Stimulated activated naive CD4-positive, alpha-beta T cell treated with Interleukin-2 at 50 U/mL for 16 hours (primary cell): ENCODE measurements around the gene SCTR.

Experiments used
- DNase-seq: peaks from one replicate; lab custom pipeline; 2025; lab: John Stamatoyannopoulos, UW

Gene SCTR

GRCh38 chr2:119487434-119488244 lies 36.6 kb downstream of the SCTR start:
- DNase-seq, result no peak

GRCh38 chr2:119486886-119487285 lies 37.4 kb downstream of the SCTR start:
- DNase-seq, result no peak

GRCh38 chr2:119486196-119486827 lies 38.0 kb downstream of the SCTR start:
- DNase-seq, result no peak

GRCh38 chr2:119485336-119486110 lies 38.8 kb downstream of the SCTR start:
- no peak for DNase-seq

- DNase-seq, result no peak
These were observed 39.4 kb downstream of the SCTR start for GRCh38 chr2:119484834-119485233.

- no peak for DNase-seq
These were observed 40.2 kb downstream of the SCTR start for GRCh38 chr2:119483896-119484718.

- DNase-seq, result no peak
These were observed 40.9 kb downstream of the SCTR start for GRCh38 chr2:119483395-119483753.

GRCh38 chr2:119482481-119483394 lies 41.5 kb downstream of the SCTR start:
- no peak for DNase-seq

- DNase-seq, result no peak
These were observed 42.5 kb downstream of the SCTR start for GRCh38 chr2:119481501-119482455.

- no peak for DNase-seq
These were observed 43.6 kb downstream of the SCTR start for GRCh38 chr2:119480718-119481142.

- no peak for DNase-seq
These were observed 44.1 kb downstream of the SCTR start for GRCh38 chr2:119480184-119480583.

- DNase-seq, result no peak
These were observed 45.3 kb downstream of the SCTR start for GRCh38 chr2:119478978-119479295.

GRCh38 chr2:119478188-119478977 lies 45.9 kb downstream of the SCTR start:
- no peak for DNase-seq

- no peak for DNase-seq
These were observed 47.2 kb downstream of the SCTR start for GRCh38 chr2:119477113-119477505.

GRCh38 chr2:119476301-119477112 lies 47.8 kb downstream of the SCTR start:
- DNase-seq, result no peak

GRCh38 chr2:119475857-119476244 lies 48.4 kb downstream of the SCTR start:
- no peak for DNase-seq

GRCh38 chr2:119475225-119475856 lies 48.9 kb downstream of the SCTR start:
- DNase-seq, result no peak
